Measurements from ENCODE around the gene PEDS1. TPM values are rescaled to one million over a fixed set of nuclear protein-coding genes. Genes with fewer than 3 reads are reported as not detected.
"Not testable (repeated sequence)": the region's sequence is repeated elsewhere in the genome, so short reads cannot be mapped to it uniquely, and the experiment has no call there.

PEDS1 gene
- total RNA-seq, 1 donor from 2014 or later: 27.8 TPM

DNA sequence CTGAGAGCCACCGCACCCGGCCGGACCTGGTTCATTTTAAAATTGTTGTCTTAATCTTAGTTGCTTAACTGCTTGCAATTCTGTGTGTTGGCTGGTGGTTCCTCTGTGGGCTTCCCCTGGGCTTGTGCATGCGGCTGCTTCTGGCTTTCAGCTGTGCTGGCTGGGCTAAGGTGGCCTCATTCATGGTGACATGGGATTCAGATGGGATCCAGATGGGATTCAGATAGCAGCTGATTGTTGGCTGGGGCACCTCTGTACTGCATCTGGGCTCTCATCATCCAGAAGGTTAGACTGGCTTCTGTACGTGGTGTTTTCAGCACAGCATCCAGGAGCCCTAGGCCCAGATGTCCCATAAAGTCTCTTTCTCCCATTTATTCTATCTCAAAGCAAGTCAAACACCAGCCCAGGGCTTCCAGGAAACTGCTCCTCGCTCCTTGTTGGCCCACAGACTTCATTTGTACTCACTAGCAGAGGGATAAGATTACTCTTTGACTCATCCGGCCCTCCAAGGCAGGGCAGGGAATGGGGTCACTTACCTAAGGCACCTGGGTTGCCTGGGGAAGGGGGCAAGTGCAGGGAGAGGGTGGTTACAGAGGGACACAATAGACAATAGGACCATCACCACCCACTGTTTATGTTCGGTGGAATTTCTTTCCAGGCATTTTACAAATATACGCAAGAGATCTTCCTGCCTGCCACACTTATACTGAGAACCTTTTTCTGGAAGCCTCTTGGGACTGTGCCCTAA lies 10.2 kb upstream of the PEDS1 start:
- Histone ChIP-seq H3K4me3 (no peak overlapping the region), H3K27me3 (ENCODE audit: low read depth) (no peaks in the 10 kb centered on the region), H3K4me1 (peaks cover 20% of the 10 kb centered on the region), H3K9me3 (no peaks in the 10 kb centered on the region), H3K27ac (peak overlapping the region; percentile 8), H3K36me3 (no peaks in the 10 kb centered on the region)
- intact Hi-C loops (cut with DNase I): no loop called here
- DNase-seq (no peak), ATAC-seq (no peak)
- TF ChIP-seq, protein P1, sequence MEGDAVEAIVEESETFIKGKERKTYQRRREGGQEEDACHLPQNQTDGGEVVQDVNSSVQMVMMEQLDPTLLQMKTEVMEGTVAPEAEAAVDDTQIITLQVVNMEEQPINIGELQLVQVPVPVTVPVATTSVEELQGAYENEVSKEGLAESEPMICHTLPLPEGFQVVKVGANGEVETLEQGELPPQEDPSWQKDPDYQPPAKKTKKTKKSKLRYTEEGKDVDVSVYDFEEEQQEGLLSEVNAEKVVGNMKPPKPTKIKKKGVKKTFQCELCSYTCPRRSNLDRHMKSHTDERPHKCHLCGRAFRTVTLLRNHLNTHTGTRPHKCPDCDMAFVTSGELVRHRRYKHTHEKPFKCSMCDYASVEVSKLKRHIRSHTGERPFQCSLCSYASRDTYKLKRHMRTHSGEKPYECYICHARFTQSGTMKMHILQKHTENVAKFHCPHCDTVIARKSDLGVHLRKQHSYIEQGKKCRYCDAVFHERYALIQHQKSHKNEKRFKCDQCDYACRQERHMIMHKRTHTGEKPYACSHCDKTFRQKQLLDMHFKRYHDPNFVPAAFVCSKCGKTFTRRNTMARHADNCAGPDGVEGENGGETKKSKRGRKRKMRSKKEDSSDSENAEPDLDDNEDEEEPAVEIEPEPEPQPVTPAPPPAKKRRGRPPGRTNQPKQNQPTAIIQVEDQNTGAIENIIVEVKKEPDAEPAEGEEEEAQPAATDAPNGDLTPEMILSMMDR (IDR thresholded peaks at IDR 0.05): no peak

DNA sequence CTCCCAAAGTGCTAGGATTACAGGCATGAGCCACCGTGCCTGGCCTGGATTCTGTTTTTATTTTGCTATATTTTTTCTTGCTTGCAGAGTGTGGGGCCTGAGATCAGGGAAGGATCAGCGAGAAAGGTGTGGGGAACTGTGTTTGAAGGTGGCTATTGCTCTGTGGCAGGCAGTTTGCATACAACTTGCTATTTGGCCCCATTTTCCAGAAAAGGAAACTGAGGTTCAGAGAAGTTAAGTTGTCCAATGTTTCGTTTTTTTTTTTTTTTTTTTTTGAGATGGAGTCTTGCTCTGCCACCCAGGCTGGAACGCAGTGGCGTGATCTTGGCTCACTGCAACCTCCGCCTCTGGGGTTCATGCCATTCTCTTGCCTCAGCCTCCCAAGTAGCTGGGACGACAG lies 8.0 kb upstream of the PEDS1 start:
- H3K9me3 ChIP-seq; ATAC-seq; intact Hi-C loops (cut with DNase I); H3K27me3 ChIP-seq (ENCODE audit: low read depth); DNase-seq; H3K27ac ChIP-seq; H3K4me3 ChIP-seq; H3K36me3 ChIP-seq: not testable (repeated sequence)
- peaks cover 11% of the 10 kb centered on the region for H3K4me1 ChIP-seq

DNA sequence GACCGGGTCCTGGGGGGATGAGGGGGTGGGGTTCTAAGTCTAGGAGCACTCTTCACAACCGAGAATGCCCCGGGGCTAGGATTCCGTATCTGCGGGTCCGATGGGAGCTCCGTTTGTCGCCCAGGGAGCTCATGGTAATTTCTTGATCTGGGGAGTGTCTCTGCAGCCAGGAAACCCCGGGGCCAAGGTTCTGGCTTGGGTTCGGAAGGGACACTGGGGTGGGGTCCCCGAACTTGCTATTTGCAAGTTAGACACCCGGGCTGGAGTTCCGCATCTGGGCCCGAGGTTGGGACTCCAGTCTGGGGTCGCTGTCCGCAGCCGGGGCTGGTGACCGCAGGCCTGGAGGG lies 397 bp downstream of the PEDS1 start:
- Histone ChIP-seq H3K27ac (peak overlapping the region; percentile 97), H3K4me1 (peaks cover 51% of the 10 kb centered on the region), H3K9me3 (no peaks in the 10 kb centered on the region), H3K4me3 (peak overlapping the region; percentile 97), H3K27me3 (ENCODE audit: low read depth) (no peaks in the 10 kb centered on the region), H3K36me3 (peaks cover 7% of the 10 kb centered on the region)
- intact Hi-C loops (cut with DNase I): no loop called here
- ATAC-seq (no peak), DNase-seq (no peak)
- TF ChIP-seq, protein P1 (IDR thresholded peaks at IDR 0.05): no peak

DNA sequence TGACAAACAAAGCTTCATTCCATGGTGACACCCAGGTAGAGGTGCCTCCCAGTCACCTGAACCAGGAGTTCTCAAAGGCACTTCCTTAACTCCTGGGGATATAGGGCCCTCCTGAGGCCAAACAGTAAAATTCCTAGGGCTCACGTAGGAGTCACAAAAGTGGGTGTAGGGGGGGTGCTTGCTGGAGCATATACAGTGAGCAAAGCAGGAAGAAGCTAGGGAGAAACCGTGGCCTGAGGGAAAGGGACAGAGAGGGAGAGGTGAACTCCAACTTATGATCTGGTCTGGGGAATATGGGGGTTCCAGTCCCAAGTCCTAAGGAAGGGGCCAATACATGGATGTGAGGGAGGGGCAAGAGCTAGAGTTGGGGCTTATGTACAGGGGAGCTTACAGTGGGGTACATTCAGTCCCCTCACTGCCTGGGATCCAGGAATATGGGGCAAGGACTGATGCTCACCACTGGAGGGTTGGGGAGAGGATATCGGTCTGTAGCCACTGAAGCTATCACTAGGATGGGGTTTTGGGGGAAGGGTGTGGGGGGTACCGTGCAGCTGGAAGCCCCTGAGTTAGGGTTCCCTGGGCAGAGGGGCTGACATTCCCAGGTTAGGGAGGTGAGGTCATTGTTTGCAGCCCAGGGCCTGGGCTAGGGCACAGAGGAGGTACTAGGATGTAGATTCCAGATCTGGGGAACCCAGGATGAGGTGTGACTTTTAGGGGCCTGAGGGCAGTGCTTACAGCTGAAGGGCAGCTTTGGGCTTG lies 950 bp downstream of the PEDS1 start:
- TF ChIP-seq, protein P1 (IDR thresholded peaks at IDR 0.05): peak; percentile 15
- Histone ChIP-seq H3K4me3 (peak overlapping the region; percentile 97), H3K27me3 (ENCODE audit: low read depth) (no peaks in the 10 kb centered on the region), H3K27ac (peak overlapping the region; percentile 97), H3K9me3 (no peaks in the 10 kb centered on the region), H3K4me1 (peaks cover 56% of the 10 kb centered on the region), H3K36me3 (peaks cover 11% of the 10 kb centered on the region)
- intact Hi-C loops (cut with DNase I): no loop called here
- ATAC-seq: peak; percentile 23 to 55
- no peak for DNase-seq

DNA sequence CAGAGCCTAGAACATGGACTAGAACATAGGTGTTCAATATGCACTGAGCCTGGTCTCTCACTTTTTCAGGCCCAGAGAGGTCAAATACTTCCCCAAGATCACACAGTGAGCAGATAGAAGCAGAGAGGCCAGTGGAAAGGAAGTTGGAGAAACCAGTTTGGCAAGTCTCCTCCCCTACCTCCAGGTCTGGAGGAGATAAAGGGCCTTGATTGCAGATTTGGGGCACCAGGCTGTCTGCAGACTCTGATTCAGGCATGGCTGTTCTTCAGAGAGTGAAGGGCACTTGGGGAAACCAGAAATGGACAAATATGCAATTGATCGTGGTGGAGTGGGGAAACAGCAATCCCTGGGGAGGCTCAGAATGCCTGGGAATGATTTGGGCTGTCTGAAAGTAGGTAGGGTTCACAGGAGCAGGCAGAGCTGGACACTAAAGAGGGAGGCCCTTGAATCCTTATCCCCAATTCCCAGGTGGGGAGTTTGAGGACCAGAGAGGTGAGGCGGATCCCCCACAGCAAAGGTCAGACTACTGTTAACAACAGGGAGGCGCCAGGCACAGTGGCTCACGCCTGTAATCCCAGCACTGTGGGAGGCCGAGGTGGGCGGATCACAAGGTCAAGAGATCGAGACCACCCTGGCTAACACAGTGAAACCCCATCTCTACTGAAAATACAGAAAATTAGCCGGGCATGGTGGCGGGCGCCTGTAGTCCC lies 2.3 kb downstream of the PEDS1 start:
- H3K4me1 ChIP-seq: peaks cover 69% of the 10 kb centered on the region
- intact Hi-C loops (cut with DNase I): no loop called here
- DNase-seq (no peak), ATAC-seq (peak; percentile 62 to 79)
- H3K27ac ChIP-seq: peak overlapping the region; percentile 97
- peaks cover 11% of the 10 kb centered on the region for H3K36me3 ChIP-seq
- TF ChIP-seq, protein P1 (IDR thresholded peaks at IDR 0.05): no peak
- H3K4me3 ChIP-seq: peak overlapping the region; percentile 97
- H3K9me3 ChIP-seq: no peaks in the 10 kb centered on the region
- no peaks in the 10 kb centered on the region for H3K27me3 ChIP-seq (ENCODE audit: low read depth)
